CD4-positive, alpha-beta T cell (primary cell): ENCODE results near the gene ZNF532. TPM values are rescaled to one million over a fixed set of nuclear protein-coding genes. Genes with fewer than 3 reads are reported as not detected.

Source experiments
- ATAC-seq: fragments of 200-7000 bp; cut with Tn5 transposase; one replicate; pipeline ENCODE4 v1.10.0; 2022; ENCODE audit warnings: mild to moderate bottlenecking; ENCODE audit not compliant: poor library complexity
- CTCF ChIA-PET: fragments of 350-600 bp; sonication (Branson Sonifier 250); formaldehyde crosslinking; loops from one replicate; lab custom pipeline; 2021; ENCODE audit warnings: antibody characterized with exemption, inconsistent platforms; lab: Charles Lee
- POLR2A ChIA-PET: fragments of 350-600 bp; sonication (Branson Sonifier 250); formaldehyde crosslinking; loops from one replicate; lab custom pipeline; 2021; ENCODE audit warnings: antibody characterized with exemption, inconsistent platforms; lab: Charles Lee
- DNase-seq, 14 experiments: peaks; one replicate each; pipeline ENCODE4 v3.0.0-alpha.2; 2013 to 2020; ENCODE audit warnings: mixed read lengths in 2 of 14
- H3K27ac ChIP-seq, 2 donors: one replicate each; pipeline versions ENCODE4 v1.5.1 to v1.7.0; 2013; ENCODE audit warnings: low read length in 2 of 2, low read depth in 1 of 2, mild to moderate bottlenecking in 1 of 2
- H3K27me3 ChIP-seq, 2 experiments: 1 replicate in 1 of 2; 2 replicates in 1 of 2; pipeline versions ENCODE4 v1.6.1 to v1.7.0; 2013; ENCODE audit warnings: low read length in 2 of 2, control low read depth in 1 of 2, mild to moderate bottlenecking in 1 of 2, moderate library complexity in 1 of 2; ENCODE audit not compliant: insufficient read depth in 2 of 2, control insufficient read depth in 1 of 2
- H3K36me3 ChIP-seq: one replicate; pipeline ENCODE4 v1.6.1; 2013; ENCODE audit warnings: low read length, control low read depth; ENCODE audit not compliant: insufficient read depth
- H3K4me1 ChIP-seq: one replicate; pipeline ENCODE4 v1.6.1; 2013; ENCODE audit warnings: low read length, control low read depth; ENCODE audit not compliant: insufficient read depth
- H3K4me3 ChIP-seq: one replicate; pipeline ENCODE4 v1.5.1; 2013; ENCODE audit warnings: mild to moderate bottlenecking, low read length, moderate library complexity
- H3K9me3 ChIP-seq, 2 experiments: 1 replicate in 1 of 2; 2 replicates in 1 of 2; pipeline versions ENCODE4 v1.6.1 to v1.7.0; 2013; ENCODE audit warnings: low read length in 2 of 2, mild to moderate bottlenecking in 2 of 2, control low read depth in 1 of 2, moderate library complexity in 1 of 2; ENCODE audit not compliant: control insufficient read depth in 1 of 2, insufficient read depth in 1 of 2
- H3K27ac Mint-ChIP-seq: one replicate; pipeline ENCODE4 v1.8.0; 2020; ENCODE audit warnings: mixed read lengths
- H3K27me3 Mint-ChIP-seq: one replicate; pipeline ENCODE4 v1.8.0; 2021; ENCODE audit warnings: mixed read lengths
- H3K36me3 Mint-ChIP-seq: one replicate; pipeline ENCODE4 v1.8.0; 2021; ENCODE audit warnings: low read depth, mixed read lengths
- H3K4me1 Mint-ChIP-seq: one replicate; pipeline ENCODE4 v1.8.0; 2021; ENCODE audit warnings: low read depth, mixed read lengths
- H3K4me3 Mint-ChIP-seq: one replicate; pipeline ENCODE4 v1.8.0; 2020; ENCODE audit warnings: mild to moderate bottlenecking, mixed read lengths
- H3K9me3 Mint-ChIP-seq: one replicate; pipeline ENCODE4 v1.8.0; 2020; ENCODE audit warnings: mixed read lengths
- intact Hi-C, 2 experiments: fragments of 100-400 bp; cut with DNase I in 1 of 2; cut with micrococcal nuclease in 1 of 2; formaldehyde crosslinking; loops; one replicate each; pipeline versions ENCODE4 v1.15.1 to v1.9.0; 2023 to 2025; cut with DNase I, micrococcal nuclease
- total RNA-seq, 174 experiments: library from RNA in 2 of 174; stranded (reverse) in 2 of 174; gene quantifications; one replicate each; pipeline ENCODE4 v1.2.3 and lab custom pipeline; 2021 to 2026
- TF ChIP-seq, protein P1 (sequence below): fragments of 200-600 bp; IDR thresholded peaks from one replicate; pipeline ENCODE4 v1.8.0; 2022; ENCODE audit warnings: antibody characterized with exemption, mild to moderate bottlenecking

Gene ZNF532
- total RNA-seq, 2 experiments from 2014 or later, result 9.8 to 9.9 TPM

DNA sequence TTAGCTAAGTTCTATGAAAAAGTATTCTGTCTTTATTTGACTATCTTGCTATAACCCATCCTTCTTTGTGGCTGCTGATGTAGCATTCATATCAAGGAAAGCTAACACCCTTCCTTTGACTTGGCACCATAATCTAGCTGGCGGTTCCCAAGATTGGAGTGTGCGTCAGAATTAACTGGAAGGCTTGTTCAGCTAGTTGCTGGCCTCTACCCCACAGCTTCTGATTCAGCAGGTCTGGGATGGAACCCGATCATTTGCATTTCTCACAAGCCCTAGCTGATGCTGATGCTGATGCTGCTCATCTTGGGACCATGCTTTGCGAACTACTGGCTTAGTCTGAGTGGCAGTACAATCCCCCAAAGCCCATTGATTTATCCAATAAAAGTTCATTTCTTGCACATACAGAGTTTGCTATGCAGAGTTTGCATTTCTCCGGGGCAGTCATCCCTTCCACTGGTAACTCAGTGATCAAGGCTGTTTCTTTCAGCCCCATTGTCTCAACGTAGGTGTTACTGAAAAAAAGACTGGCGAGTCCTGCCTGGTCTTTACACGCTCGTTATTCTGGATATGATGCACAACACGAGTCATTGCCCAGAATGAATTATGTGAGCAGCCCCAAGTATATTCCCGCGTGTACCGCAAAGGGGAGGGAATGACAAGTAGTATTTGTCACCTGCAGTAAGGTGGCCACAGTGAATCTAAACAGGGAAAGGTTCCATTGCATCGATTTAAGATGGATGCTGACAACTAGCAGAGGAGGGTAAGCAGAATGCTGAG lies 96.5 kb downstream of the ZNF532 start:
- TF ChIP-seq, protein P1, sequence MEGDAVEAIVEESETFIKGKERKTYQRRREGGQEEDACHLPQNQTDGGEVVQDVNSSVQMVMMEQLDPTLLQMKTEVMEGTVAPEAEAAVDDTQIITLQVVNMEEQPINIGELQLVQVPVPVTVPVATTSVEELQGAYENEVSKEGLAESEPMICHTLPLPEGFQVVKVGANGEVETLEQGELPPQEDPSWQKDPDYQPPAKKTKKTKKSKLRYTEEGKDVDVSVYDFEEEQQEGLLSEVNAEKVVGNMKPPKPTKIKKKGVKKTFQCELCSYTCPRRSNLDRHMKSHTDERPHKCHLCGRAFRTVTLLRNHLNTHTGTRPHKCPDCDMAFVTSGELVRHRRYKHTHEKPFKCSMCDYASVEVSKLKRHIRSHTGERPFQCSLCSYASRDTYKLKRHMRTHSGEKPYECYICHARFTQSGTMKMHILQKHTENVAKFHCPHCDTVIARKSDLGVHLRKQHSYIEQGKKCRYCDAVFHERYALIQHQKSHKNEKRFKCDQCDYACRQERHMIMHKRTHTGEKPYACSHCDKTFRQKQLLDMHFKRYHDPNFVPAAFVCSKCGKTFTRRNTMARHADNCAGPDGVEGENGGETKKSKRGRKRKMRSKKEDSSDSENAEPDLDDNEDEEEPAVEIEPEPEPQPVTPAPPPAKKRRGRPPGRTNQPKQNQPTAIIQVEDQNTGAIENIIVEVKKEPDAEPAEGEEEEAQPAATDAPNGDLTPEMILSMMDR, result no peak
- Histone ChIP-seq H3K27me3 (peaks cover 0 to 2% of the 10 kb centered on the region in 2 experiments), H3K27ac (no peak overlapping the region), H3K36me3 (no peaks in the 10 kb centered on the region), H3K4me3 (no peak overlapping the region), H3K9me3 (no peaks in the 10 kb centered on the region), H3K4me1 (no peaks in the 10 kb centered on the region)
- ChIA-PET CTCF (interaction anchor here (0.7 kb wide), 1 partner anchor 110 kb away, joined by 3 read pairs; no protein-coding TSS in a partner anchor), POLR2A (no interaction called here)
- Mint-ChIP-seq H3K36me3 (no peaks in the 10 kb centered on the region), H3K4me1 (no peaks in the 10 kb centered on the region), H3K27ac (no peak overlapping the region), H3K4me3 (no peak overlapping the region), H3K27me3 (peaks cover 20% of the 10 kb centered on the region), H3K9me3 (no peaks in the 10 kb centered on the region)
- ATAC-seq (no peak), DNase-seq (no peak)
- intact Hi-C loops, result no loop called here

DNA sequence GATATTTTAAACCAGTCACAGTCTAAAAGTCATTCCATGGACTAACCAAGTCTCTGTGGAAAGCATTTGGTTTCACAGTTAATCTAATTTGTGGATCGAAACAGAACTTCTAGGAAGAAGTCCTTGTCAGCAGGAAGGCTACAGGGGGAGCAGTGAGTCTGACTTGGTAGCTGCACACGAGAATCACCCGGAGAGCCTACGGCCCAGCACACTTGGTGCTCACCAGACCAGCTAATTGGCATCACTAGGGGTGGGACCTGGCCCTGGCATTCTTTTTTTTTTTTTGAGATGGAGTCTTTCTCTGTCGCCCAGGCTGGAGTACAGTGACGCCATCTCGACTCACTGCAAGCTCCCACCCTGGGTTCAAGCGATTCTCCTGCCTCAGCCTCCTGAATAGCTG lies 97.7 kb downstream of the ZNF532 start:
- Histone ChIP-seq H3K27ac (no peak overlapping the region), H3K4me1 (no peaks in the 10 kb centered on the region), H3K9me3 (no peaks in the 10 kb centered on the region), H3K27me3 (peaks cover 0 to 2% of the 10 kb centered on the region in 2 experiments), H3K4me3 (no peak overlapping the region), H3K36me3 (no peaks in the 10 kb centered on the region)
- H3K27me3 Mint-ChIP-seq, result peaks cover 14% of the 10 kb centered on the region
- no peaks in the 10 kb centered on the region for H3K36me3 Mint-ChIP-seq
- TF ChIP-seq, protein P1, result no peak
- H3K27ac Mint-ChIP-seq, result no peak overlapping the region
- ChIA-PET POLR2A (no interaction called here), CTCF (no interaction called here)
- H3K9me3 Mint-ChIP-seq, result no peaks in the 10 kb centered on the region
- intact Hi-C loops, result no loop called here
- H3K4me3 Mint-ChIP-seq, result no peak overlapping the region
- no peaks in the 10 kb centered on the region for H3K4me1 Mint-ChIP-seq
- DNase-seq (no peak), ATAC-seq (no peak)

DNA sequence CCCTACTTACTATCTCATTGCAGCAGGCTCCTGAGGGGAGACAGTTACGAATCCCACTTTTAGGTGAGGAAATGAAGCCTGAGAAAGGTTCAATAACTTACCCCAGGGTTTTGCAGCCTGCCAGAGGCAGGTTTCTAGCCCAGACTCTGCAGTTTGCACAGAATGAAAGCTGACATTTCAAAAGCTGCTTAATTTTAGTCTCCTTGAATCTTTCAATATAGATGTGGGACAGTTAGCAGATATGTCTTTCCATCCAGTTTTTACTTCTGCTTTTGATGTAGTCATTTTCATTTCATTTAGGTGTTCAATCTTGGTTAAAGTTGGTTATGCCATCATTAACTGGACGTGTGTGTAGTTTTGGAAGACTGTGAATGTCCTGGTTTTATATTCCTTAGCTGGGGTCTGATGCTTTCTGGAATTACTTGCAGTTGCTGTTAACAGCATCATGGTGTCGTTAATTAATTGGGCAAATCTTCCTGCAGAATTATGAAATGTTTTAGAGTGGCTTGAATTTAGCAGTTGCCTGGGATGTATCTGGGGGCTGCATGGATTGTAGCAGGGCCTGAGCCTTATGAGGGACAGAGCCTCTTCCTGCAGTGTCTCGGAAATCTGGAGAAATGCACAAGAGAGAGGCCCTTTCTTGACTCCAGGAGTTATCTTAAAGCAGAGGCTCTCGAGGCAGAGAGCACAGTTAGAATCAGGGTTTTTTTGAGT lies 100.8 kb downstream of the ZNF532 start:
- ChIA-PET CTCF (no interaction called here), POLR2A (no interaction called here)
- H3K27me3 ChIP-seq, result peaks cover 0 to 2% of the 10 kb centered on the region in 2 experiments
- Mint-ChIP-seq H3K27ac (no peak overlapping the region), H3K36me3 (no peaks in the 10 kb centered on the region), H3K4me3 (no peak overlapping the region), H3K4me1 (no peaks in the 10 kb centered on the region), H3K27me3 (peaks cover 20% of the 10 kb centered on the region), H3K9me3 (no peaks in the 10 kb centered on the region)
- H3K4me3 ChIP-seq, result no peak overlapping the region
- ATAC-seq (no peak), DNase-seq (no peak)
- no peaks in the 10 kb centered on the region for H3K4me1 ChIP-seq
- H3K36me3 ChIP-seq, result no peaks in the 10 kb centered on the region
- TF ChIP-seq, protein P1, result no peak
- intact Hi-C loops, result no loop called here
- H3K27ac ChIP-seq, result no peak overlapping the region
- no peaks in the 10 kb centered on the region for H3K9me3 ChIP-seq
